Activated CD8-positive, alpha-beta memory T cell treated with anti-CD3 and anti-CD28 coated beads, Interleukin-2, amount 50 U/mL, for 48 hours (primary cell): Measurements from ENCODE around the gene ZNF862.

ENCODE experiments used
- DNase-seq: peaks from one replicate; pipeline ENCODE4 v3.0.0-alpha.2; 2020

Gene ZNF862

DNA sequence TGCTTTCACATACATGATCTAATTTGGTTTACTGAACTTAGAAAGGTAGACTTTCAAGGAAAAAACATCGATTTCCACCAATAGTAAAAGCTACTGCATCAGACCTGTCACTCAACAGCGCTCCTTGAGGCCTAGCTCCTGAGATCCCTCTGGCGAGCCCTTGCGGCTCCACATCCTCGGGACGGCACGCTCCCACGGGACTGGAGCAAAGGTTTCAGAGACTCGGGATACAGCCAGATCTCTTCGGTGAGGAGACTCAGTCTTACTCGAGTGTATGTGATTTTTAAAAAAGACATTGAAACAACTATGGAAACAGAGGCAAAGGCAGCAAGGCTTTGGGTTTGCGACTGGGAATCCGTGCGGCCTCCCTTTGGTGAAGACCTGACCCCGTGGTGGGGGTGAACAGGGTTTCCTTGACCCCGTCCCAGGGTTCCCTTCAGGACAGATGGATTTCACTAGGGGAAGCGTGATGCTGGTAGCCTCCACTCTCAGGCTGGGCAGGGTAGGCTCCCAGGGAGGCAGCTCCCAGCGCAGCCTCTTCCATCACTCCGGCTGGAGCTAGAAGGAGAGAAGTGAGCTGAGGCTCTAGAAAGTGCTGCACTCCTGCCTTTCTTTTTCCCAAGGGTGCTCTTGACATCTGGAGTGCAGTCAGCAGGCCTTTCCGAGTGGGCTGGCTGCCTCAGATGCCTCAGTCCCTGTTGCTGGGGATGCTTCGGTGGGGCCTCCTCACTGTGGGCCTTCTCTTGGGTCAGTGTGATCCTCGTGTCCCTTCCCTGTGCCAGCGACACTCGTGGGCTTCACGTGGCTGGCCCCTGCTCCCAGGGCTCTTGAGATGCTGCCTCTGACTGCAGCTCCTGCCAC is 29.8 kb downstream of the ZNF862 start:
- no peak for DNase-seq

DNA sequence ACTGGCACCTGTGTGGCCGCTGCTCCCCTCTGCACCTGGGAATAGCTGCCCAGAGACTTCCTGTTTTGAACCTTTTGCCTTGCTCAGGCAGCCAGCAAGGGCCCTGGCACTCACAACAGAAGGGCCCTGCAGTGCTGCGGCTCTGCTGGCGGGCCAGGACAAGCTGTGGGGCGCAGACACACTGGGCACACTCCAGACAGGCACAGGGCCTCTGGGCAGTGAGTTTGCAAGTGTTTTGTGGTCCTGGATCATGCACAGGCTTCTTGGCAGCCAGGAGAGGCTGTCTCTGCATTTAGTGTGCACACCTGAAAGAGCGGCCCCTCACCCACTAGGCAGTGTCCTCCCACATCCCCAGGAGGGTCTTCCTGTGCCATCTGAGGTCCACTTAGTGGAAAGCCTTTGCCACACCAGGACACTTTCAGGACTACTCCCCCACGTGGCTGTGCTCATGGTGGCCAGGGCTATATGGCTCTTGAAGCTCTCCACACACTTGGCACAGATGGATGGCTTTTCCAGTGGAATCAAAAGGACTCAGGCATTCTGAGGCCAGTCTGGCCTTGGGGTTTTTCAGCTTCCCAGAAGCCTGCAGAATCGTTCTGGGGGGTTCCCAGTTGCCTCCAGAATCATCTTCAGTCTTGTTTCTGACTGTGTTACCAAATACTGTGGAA is 30.6 kb downstream of the ZNF862 start:
- no peak for DNase-seq

DNA sequence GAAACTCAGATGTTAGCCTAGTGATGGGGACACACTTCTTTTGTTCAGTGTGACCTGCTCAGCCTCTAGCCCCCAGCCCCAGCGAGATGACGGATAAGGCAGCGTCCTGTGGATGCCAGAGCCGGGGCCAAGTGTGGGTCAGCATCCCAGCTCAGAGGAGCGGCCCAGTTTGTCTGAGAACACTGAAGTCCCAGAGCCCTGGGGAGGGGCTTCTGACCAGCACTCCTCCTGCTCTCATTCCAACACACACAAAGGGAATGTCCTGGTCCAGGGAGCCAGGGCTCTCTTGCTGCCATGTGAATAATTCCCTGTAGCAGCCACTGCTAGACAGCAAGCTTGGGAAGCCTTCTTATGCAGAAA is 31.1 kb downstream of the ZNF862 start:
- DNase-seq: no peak

DNA sequence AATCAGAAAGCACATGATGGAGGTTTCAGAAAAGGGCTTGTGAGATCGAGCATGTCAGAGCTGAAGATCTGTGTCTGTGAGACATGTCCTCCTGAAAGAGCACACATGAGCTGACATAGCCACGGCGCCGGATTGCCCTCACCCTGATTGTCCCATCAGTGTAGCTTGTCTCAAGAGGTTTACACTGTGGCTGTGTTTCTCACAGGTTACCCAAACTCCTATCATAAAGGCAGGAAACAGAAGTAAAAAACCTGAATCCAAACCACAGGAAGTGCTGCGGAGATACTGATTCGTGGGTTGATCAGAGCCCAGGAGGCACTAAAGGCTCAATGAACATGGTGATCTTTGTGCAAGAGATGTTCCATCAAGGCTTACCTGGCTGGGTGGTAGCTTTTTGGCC is 31.7 kb downstream of the ZNF862 start:
- DNase-seq: no peak

DNA sequence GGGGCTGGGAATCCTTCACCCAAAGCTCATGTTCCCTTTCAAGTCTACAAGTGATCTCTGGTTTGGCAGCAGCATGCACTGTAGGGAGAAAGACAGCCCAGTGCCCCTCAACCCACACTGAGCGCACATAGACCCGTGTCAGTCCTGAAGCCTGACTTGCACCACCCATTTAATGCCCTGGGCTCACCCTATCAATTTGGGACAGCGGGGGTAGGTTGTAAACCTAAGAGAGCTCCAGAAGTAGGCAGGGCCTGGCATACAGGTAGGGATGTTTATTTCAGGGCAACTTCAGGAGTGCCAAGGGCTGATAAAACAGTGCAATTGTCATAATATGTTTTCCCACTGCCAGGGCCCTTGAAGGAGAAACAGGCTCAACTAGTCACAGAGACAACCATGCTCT is 32.1 kb downstream of the ZNF862 start:
- peak; percentile 50 for DNase-seq

DNA sequence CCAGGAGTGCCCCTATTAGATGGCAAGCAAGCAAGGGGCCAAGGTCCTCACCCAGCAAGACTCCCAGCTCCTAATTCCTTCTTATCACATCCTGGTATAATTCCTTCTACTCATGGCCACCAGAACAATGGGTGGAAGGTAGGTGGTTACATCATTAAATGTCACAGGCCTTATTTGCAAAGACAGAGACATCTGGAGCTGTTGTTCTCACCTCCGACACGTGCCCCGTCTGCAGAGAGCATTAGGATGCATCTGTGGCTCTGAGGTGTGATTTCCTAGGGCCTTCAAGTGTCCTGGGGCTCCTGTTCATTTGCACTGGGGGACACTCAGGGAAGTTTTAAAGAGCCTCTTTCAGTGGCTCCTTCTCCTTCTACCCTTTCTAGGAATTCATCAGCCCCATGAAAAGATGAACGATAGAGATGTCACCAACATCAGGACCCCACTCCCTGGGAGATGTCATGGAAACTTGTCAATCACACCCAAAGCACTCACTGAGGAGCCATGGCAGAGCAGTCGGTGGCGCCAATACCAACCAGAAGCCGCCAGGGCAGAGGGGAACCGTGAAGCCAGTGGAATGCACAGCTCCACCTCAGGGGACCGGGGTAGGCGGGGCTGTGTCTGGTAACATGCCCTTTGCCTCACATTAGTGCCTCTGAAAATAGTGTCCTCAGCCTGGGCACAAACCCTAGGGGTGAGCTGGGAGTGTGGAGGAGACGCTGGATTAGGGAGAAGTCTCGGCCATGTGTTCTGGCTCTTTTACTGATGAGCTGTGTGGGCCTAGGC is 32.7 kb downstream of the ZNF862 start:
- DNase-seq: peak; percentile 63

DNA sequence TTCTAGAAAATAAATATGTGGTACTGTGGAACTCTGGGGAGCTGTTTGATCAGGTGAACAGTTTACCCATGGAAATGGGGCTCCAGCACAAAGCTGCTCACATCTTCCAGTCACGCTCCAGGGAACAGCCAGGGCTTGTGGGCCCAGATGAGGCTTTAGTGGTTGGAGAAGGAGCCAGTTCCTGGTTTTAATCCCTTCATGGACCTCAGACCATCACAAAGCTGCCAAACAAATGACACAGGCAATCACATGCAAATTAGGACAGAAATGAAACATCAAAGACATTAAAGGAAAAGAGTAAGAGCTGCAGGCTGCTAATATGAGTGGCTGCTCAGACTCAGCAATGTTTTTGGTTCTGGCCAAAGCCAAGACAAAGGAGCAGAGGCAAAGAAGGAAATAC is 33.4 kb downstream of the ZNF862 start:
- peak; percentile 51 for DNase-seq

DNA sequence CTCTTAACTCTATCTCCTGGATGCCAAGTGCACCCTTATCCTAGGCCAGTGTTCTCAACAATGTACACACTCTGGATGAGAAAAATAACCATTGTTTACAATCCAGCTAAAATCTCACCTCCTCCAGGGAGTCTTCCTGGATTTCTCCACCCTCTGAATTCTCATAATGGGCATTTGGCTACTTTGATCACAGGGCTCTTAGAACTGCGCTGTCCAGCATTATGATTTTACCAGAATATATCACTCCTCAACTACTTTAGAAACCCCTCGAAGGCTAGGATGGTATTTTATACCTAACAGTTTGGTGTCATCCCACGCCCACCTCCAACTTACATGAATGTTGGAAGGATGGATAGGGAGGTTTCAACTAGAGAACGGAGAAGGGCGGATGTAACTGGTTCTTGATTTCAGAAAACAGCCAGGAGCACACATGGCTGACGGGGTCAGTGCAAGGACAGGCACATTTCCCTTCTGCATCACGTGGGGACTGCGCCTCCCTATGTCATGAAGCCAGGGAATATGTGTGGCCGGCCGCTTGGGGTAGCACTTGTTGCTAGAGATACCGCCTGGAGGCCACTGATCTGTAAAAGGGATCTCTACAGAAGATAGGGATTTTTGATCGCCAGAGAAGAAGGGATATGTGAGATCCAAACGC is 34.4 kb downstream of the ZNF862 start:
- DNase-seq: peak; percentile 73

DNA sequence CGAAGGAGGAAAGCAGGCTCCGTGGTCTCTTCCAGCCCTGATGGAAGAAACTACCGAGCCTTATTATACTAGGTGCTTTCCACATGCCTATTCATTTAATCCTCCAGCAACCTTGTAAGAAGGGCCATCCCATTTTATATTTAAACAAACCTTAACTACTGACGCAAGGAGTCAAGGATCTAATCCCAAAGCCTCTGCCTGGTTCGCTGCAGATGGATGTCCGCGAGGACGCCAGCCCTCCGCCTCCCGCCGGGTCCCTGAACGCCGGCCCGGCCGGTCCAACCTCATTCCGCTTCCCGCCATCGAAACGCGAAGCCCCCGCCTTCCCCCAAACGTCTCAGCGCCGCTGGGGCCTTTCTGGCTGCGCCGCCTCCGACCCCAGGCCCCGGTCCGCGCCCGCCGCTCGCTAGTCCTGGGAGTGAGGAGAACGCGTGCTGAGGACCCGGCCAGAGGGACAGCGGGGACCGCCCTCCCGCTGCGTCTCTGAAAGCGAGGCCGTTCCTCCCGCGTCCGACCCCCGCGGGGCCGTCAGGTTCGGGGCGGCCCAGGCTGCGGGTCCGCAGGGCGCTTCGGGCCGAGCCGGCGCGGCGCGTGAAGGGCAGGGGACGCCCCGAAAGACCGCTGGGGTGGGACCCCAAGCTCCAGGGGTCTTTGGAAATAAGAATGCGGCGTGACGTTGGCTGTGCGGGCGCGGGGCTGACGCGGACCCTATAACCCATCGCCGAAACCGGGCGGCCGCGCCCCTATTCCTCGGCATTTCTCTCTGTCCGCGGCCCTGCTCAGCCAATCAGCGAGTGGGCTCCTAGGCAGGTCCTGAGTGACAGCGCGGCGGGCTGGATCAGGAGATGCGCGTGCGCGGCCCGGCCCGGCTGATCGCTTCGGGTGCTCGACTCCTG is 35.1 kb downstream of the ZNF862 start, which contains the start of gene ATP6V0E2:
TSS of gene ATP6V0E2 (plus strand) at position 896 of the 896 bp plus-strand sequence. CDS start 97 bp downstream, outside the sequence.
- DNase-seq: peak; percentile 96

DNA sequence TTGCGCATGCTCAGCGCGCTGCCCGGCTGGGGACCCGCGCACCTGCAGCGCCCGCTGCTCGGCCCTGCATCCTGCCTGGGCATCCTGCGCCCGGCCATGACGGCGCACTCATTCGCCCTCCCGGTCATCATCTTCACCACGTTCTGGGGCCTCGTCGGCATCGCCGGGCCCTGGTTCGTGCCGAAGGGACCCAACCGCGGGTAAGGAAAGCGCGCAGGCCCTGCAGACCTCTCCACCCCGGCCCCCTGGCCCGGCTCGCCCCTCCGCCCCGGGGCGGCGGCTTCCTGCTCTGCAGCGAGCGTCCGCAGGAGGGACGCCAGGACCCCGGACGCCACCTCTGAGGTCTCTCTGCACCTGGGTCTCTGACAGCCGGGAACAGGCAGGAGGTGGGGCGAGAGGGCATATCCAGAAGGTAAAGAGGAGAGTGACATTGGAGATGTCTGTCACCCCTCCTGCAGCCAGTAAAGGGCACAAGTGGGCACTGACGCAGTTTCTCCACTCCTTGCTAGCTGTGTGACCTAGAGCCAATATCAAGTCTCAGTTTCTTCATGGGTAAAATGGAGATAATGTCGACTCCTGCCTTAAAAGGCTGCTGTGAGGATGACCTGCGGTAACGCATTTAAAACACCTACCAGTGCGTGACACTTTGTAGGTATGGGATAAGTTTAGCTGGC is 35.9 kb downstream of the ZNF862 start:
- DNase-seq: no peak

DNA sequence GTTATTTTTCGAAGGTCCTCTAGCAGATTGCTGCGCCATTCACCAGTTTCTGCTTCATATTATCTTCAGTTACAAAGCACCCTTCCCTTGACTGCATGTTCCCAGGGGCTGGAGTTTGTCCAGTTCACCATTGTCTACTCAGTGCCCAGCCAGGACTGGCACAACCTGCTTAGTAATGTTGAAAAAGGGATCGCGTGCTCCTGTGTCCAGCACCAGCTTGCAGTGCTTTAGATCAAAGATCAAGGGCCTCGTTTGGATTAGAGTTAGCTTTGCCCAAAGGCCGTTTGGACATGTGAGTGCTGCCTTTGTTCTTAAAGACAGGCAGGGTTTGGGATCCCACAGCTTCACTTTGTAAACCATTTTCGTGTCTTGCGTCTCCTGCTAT is 36.5 kb downstream of the ZNF862 start:
- peak; percentile 52 for DNase-seq

DNA sequence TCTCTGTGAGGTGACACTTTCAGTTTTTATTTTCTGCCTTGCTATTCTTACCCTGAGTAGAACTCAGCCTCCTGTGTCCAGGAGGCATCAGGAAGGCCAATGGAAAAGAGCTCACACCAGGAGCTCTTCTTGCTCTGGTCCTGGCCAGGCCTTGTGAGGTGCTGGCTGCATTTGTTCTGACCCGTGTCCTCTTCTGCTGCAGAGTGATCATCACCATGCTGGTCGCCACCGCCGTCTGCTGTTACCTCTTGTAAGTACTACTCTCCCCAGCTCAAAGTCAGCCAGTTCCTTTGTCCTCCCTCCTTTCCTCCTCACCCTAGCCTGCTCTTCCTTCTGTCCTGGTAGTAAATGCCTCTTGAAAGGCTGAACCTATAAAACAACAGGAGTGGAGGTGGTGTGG is 37.2 kb downstream of the ZNF862 start:
- DNase-seq: no peak

DNA sequence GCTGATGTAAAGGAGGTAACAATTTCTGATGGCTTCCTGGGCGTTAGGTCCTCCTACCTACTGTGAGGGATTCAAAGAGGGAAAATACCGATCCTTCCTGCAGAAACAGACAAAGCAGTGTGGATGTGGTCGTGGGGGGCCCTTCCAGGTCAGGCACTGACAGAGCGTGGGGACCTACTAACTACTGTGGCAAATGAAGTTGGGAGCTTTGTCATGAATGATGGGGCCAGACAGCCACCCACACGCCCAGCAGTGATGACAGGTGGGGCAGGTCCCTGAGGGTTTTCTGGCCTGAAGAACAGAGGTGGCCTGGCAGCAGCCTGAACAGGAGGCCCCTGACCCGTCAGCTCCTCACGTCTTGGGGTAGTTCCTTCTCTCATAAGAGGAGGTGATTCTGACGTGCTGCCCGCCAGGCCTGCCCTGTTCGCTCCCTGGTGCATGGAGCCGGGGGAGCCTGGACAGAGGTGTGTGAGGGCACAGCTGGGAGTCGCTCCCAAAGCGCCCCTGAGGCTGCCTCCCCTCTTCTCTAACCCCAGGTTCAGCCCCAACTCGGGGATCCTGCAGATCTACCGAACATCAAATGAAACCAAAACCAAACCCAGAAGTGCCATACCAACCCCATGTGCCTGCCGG is 39.8 kb downstream of the ZNF862 start:
- no peak for DNase-seq

DNA sequence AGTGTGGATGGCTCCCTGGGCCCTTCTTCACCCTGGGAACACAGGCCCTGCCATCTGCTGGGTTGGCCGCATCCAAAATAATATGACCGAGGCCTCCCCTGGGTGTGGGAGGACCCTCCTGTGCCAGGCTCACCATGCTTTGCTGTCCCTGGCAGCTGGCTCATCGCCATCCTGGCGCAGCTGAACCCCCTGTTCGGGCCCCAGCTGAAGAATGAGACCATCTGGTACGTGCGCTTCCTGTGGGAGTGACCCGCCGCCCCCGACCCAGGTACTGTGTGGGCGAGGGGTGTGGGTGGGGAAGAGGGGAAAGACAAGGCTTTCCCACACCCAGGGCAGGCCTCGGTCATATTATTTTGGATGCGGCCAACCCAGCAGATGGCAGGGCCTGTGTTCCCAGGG is 40.3 kb downstream of the ZNF862 start:
- no peak for DNase-seq

DNA sequence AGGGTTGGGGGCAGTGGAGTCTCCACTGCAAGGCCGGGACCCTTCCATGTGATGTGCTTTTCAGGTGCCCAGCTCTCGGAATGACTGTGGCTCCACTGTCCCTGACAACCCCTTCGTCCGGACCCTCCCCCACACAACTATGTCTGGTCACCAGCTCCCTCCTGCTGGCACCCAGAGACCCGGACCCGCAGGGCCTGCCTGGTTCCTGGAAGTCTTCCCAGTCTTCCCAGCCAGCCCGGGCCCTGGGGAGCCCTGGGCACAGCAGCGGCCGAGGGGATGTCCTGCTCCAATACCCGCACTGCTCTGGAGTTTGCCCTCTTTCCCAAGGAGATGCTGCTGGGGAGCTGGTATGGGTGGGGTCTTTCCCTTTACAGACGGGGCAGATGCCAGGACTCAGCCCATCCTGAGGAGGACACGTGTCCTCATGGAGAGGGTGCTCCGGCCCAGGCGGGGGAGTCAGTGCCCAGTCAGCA is 41.1 kb downstream of the ZNF862 start:
- DNase-seq: no peak

DNA sequence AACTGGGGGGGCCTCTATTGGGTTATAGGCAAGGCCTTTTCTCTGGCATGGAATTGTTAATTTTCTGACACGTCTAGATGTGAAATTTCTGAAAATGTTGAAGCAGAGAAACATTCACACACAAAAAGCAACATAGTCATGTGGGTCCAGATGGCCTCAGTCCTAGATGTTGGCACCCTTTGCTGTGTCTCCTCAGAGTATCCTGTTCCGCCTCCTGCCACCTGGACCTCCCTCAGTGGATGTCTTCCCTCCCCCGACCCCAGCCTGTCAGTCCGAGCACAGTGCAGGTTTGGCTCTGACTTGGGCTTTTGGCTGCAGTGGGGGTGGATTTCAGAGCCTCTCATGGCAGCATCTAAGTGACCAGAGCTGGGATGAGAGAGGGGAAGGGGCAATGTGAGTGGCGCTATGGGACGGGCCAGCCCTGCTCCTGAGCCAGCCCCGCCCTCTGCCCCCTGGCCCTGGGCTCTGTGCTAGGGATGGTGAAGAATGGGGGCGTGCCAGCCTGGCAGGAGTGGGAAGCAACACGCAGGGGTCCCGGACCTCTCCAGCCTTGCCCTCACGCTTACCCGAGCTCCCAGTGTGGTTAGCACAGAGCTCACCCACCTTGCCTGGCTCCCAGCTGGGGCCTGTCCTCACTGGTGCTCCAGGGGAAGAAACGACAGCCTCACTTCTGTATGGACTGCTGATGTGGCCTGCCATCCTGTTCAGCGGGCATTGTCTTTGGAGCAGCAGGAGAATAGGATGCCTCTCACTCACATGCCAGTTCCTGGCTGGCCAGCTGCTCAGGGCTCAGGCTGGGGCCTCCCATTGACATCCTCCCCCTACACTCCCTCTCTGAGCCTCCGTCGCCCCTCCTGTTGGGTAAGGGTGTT is 41.8 kb downstream of the ZNF862 start:
- no peak for DNase-seq

DNA sequence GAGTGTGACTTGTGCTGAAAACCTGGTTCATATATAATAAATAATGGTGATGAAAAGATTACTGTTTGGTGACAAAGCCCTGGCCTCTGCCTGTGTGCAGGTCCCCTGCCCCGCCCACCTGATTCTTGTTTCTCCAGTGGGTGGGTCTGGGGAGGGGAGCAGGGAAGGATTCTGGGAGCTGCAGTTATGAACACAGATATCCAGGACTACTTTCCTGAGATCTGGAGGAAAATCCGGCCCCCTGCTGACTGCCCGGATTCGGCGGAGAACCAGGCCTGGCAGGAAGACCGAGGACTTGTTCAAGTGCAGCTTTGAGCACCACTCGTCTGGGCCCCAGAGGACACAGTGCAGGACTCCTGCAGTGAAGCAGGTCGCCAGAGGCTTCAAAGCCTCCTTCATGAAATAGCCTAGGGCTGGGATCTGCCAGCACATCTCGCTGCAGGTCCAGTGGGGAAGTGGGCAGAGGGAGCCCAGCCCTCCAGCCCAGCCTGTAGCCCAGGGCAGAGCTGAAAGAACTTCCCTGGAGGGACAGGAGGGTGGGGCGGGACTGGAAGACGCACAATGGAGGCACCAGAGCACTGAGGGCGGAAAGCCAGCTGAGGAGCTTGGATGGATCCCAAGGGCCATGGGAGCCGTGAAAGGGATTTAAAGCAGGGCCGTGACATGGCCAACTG is 42.6 kb downstream of the ZNF862 start:
- DNase-seq: no peak

DNA sequence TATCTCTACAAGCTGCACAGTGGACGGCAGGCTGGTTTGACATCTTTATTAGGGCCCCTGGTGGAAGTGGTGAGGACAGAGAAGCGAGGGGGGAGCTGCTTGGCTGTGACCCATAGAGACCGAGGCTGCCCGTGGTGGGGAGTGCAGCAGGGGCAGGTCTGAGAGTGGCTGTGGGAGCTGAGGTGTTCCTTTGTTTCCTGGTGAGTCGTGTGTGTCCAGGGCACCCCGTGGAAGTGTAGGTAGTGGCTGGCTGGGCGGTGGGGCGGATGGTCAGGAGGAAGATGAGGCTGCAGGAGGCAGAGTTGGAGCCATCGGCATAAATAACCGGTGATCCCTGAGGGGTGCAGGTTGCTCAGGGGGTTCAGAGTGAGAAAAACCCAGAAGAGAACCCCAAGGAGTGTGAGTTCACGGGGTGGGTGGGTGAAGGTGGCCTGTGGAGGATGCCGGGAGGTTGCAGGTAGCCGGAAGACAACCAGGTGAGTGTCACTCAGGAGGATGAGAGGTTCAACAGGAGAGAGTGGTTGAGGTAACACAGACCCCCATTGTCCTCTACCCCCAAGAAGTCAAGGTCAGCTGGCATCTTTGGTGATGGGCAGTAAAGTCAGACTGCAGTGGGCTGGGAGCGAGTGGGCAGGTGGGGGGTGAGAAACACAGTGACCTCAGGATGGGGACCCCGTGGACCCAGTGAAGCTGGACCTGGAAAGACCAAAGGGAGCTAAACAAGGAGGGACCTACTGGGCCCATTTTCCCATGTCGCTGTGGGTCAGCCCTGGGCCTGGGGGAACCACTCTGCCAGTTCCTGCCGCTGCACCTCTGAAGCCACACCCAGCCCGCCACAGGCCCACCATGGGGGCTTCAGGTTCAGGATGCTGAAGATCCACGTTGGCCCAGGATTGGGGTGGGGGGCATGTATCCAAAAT is 43.4 kb downstream of the ZNF862 start:
- no peak for DNase-seq
